NB4 (cell line): ENCODE results near the gene STEAP2.
"Not testable (repeated sequence)": the region's sequence is repeated elsewhere in the genome, so short reads cannot be mapped to it uniquely, and the experiment has no call there.

Experiments
- DNase-seq: peaks from one replicate; pipeline ENCODE4 v3.0.0; 2010; ENCODE audit warnings: low read depth
- H3K4me3 ChIP-seq: one replicate; pipeline ENCODE4 v1.5.1; 2011; ENCODE audit warnings: mild to moderate bottlenecking, low read depth, low read length, moderate library complexity
- CTCF ChIP-seq: IDR thresholded peaks from one replicate; pipeline ENCODE4 v1.5.1; 2012; ENCODE audit warnings: low read depth, low read length
- MAX ChIP-seq: IDR thresholded peaks from 2 replicates; pipeline ENCODE4 v1.6.1; 2011; ENCODE audit warnings: low read depth, low read length
- MYC ChIP-seq: IDR thresholded peaks from 2 replicates; pipeline ENCODE4 v1.6.1; 2011; ENCODE audit warnings: low read depth, low read length
- POLR2A ChIP-seq: IDR thresholded peaks from 2 replicates; pipeline ENCODE4 v1.6.1; 2011; ENCODE audit warnings: mild to moderate bottlenecking; ENCODE audit not compliant: insufficient read length; ENCODE audit errors: extremely low read depth

The STEAP2 gene

GRCh38 chr7:90178166-90178565 lies 33.4 kb upstream of the STEAP2 start:
- no peak for DNase-seq
- TF ChIP-seq MAX, result no peak
- TF ChIP-seq MYC, result no peak
- no peak for TF ChIP-seq CTCF
- TF ChIP-seq POLR2A, result no peak

GRCh38 chr7:90178679-90179278 lies 32.8 kb upstream of the STEAP2 start:
- no peak for TF ChIP-seq MAX
- no peak for TF ChIP-seq POLR2A
- no peak for TF ChIP-seq CTCF
- no peak for TF ChIP-seq MYC
- H3K4me3 ChIP-seq, result no peak overlapping the region
- peak; percentile 87 for DNase-seq

More at GRCh38 chr7:90178166-90178565, 33.4 kb upstream of the STEAP2 start:
- H3K4me3 ChIP-seq, result no peak overlapping the region

- no peak for DNase-seq
- no peak for TF ChIP-seq MYC
- no peak for TF ChIP-seq CTCF
- no peak for TF ChIP-seq MAX
- no peak for TF ChIP-seq POLR2A
- H3K4me3 ChIP-seq, result no peak overlapping the region
Measured at GRCh38 chr7:90180011-90180585, 31.4 kb upstream of the STEAP2 start.

- DNase-seq, result no peak
- H3K4me3 ChIP-seq, result no peak overlapping the region
- TF ChIP-seq POLR2A (no peak), MYC (no peak), MAX (no peak), CTCF (no peak)
Measured at GRCh38 chr7:90180649-90181048, 30.9 kb upstream of the STEAP2 start.

GRCh38 chr7:90181485-90181884 lies 30.1 kb upstream of the STEAP2 start:
- H3K4me3 ChIP-seq, result no peak overlapping the region
- no peak for DNase-seq
- no peak for TF ChIP-seq MYC
- no peak for TF ChIP-seq CTCF
- no peak for TF ChIP-seq MAX

GRCh38 chr7:90186290-90186689 lies 25.2 kb upstream of the STEAP2 start:
- not testable (repeated sequence) for DNase-seq, H3K4me3 ChIP-seq
